Ovary (tissue), 9 donors: ENCODE measurements around the gene CBY1. TPM values are rescaled to one million over a fixed set of nuclear protein-coding genes. Genes with fewer than 3 reads are reported as not detected.

Source experiments
- DNase-seq, 5 donors: peaks; one replicate each; pipeline ENCODE4 v3.0.0-alpha.2; 2019 to 2020
- H3K27ac ChIP-seq, 2 donors: fragments of 200-600 bp; one replicate each; pipeline versions ENCODE4 v1.5.1 to v1.8.0; 2019 to 2022
- H3K27me3 ChIP-seq: fragments of 200-600 bp; one replicate; pipeline ENCODE4 v1.8.0; 2022
- H3K36me3 ChIP-seq: fragments of 200-600 bp; sonication (generic); one replicate; pipeline ENCODE4 v1.5.1; 2019
- H3K4me1 ChIP-seq: one replicate; pipeline ENCODE4 v1.8.1; 2013; ENCODE audit warnings: mild to moderate bottlenecking, moderate library complexity; ENCODE audit not compliant: insufficient read depth
- H3K4me3 ChIP-seq: fragments of 200-600 bp; sonication (generic); one replicate; pipeline ENCODE4 v1.5.1; 2017
- H3K9me3 ChIP-seq, 2 donors: fragments of 200-600 bp in 1 of 2; sonication (generic) in 1 of 2; one replicate each; pipeline versions ENCODE4 v1.5.1 to v1.8.1; 2013 to 2019; ENCODE audit warnings: mild to moderate bottlenecking in 1 of 2, moderate library complexity in 1 of 2
- EP300 ChIP-seq: sonication (generic); formaldehyde crosslinking; IDR thresholded peaks from one replicate; pipeline ENCODE4 v1.6.1; 2017; ENCODE audit warnings: antibody characterized with exemption
- POLR2A ChIP-seq: fragments of 450-650 bp; IDR thresholded peaks from one replicate; pipeline ENCODE4 v1.6.1; 2017; ENCODE audit warnings: antibody characterized with exemption, mild to moderate bottlenecking, moderate library complexity
- WGBS, 3 donors: extraction: QIAGEN DNeasy Blood & Tissue Kit in 1 of 3; methylation state at CpG; one replicate each; pipeline versions ENCODE4 v1.1.5 to v1.1.7; 2013 to 2017; 5-methylcytosine and 5-hydroxymethylcytosine counted together
- intact Hi-C, 4 donors: fragments of 100-400 bp; cut with DNase I; formaldehyde crosslinking; loops; one replicate each; pipeline versions ENCODE4 v1.11.0 to v1.15.1; 2022 to 2023
- polyA plus RNA-seq, 2 donors: library from polyadenylated mRNA; stranded (reverse); fragments of 200-250 nt in 1 of 2; fragments of 350-450 nt in 1 of 2; fragmentation: Illumina TruSeq in 1 of 2; extraction: RNeasy Lipid Tissue Mini Kit (QIAGEN cat#74804) in 1 of 2; gene quantifications; one replicate each; pipeline ENCODE4 v1.2.3, GENCODE V29; 2013 to 2014
- total RNA-seq, 7 donors: library from RNA; depleted of rRNA in 2 of 7; stranded (reverse); fragments of >200 nt in 2 of 7; fragmentation: NEBNext Ultra II Directional in 3 of 7; extraction: Animal tissue kit (Norgen Biotek cat#: 25700) in 3 of 7; gene quantifications; one replicate each; pipeline versions ENCODE4 v1.1.0 to v1.2.4, GENCODE V29; 2016 to 2023
- TF ChIP-seq, protein P1 (sequence below), 3 donors: fragments of 450-650 bp in 2 of 3; fragments of 200-600 bp in 1 of 3; IDR thresholded peaks; one replicate each; pipeline versions ENCODE4 v1.5.1 to v1.8.0; 2016 to 2022; ENCODE audit warnings: antibody characterized with exemption in 3 of 3, mild to moderate bottlenecking in 1 of 3
- donor health status: DM: no; HTN: no; CAD: no; lungs with moderate emphysema.
- donor health status: DM: no; HTN: no; CAD: no.
- donor health status: Bipolar disorder and iron deficiency.
- donor health status: DM: yes; HTN: yes; CAD: no.
- donor health status: DM: no; HTN: no; CAD: no.
- donor health status: DM: yes; HTN: yes; CAD: no.

CBY1 gene
- total and polyA plus RNA-seq, 9 donors = 15.5 to 84.0 (median 40.5) TPM

DNA sequence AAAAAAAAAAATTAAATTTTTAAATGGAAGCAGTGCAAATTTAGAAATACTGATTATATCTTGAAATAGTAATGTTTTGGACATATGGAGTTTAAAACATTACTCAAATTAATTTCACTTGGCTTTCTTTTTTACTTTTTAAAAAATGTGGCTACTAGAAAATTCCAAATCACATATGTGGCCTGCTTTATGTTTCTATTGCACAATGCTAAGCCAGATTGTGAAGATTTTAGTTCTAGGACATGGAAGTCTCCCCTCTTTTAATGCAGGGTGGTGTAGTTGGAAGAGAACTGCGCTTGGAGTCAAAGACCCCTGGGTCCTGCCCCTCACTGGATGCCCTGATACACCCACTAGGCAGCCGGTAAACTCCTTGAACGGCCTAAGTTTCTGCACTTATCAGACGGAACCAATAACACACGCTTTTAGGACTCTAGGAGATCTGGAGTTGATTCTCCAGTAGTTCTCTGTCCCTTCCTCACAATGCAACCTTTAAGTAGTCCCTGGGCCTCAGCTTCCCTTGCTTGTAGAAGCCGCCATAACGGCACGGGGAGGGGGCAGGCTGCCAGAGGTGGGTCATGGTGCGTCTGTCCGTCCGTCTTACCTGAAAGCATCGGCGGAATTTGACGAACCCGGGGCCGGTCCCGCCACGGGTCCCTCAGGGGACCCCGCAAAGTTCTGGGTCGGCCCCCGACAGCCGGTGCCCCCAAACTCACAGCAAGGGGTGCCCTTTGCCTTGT lies 751 bp upstream of the CBY1 start:
- Histone ChIP-seq H3K4me3 (peak overlapping the region; percentile 91), H3K36me3 (no peaks in the 10 kb centered on the region), H3K27ac (peak overlapping the region; percentile 61 to 88), H3K9me3 (no peaks in the 10 kb centered on the region), H3K4me1 (peaks cover 5% of the 10 kb centered on the region), H3K27me3 (no peaks in the 10 kb centered on the region)
- WGBS, 3 donors = 3 to 6% (median 3%) methylated on average over 21 to 22 of the region's 22 CpGs
- TF ChIP-seq EP300 (no peak), POLR2A (no peak)
- TF ChIP-seq, protein P1, sequence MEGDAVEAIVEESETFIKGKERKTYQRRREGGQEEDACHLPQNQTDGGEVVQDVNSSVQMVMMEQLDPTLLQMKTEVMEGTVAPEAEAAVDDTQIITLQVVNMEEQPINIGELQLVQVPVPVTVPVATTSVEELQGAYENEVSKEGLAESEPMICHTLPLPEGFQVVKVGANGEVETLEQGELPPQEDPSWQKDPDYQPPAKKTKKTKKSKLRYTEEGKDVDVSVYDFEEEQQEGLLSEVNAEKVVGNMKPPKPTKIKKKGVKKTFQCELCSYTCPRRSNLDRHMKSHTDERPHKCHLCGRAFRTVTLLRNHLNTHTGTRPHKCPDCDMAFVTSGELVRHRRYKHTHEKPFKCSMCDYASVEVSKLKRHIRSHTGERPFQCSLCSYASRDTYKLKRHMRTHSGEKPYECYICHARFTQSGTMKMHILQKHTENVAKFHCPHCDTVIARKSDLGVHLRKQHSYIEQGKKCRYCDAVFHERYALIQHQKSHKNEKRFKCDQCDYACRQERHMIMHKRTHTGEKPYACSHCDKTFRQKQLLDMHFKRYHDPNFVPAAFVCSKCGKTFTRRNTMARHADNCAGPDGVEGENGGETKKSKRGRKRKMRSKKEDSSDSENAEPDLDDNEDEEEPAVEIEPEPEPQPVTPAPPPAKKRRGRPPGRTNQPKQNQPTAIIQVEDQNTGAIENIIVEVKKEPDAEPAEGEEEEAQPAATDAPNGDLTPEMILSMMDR (IDR thresholded peaks at IDR 0.05) = no peak
- intact Hi-C loops = no loop called here
- DNase-seq = peak in 1 of 5 donors; percentile 28

DNA sequence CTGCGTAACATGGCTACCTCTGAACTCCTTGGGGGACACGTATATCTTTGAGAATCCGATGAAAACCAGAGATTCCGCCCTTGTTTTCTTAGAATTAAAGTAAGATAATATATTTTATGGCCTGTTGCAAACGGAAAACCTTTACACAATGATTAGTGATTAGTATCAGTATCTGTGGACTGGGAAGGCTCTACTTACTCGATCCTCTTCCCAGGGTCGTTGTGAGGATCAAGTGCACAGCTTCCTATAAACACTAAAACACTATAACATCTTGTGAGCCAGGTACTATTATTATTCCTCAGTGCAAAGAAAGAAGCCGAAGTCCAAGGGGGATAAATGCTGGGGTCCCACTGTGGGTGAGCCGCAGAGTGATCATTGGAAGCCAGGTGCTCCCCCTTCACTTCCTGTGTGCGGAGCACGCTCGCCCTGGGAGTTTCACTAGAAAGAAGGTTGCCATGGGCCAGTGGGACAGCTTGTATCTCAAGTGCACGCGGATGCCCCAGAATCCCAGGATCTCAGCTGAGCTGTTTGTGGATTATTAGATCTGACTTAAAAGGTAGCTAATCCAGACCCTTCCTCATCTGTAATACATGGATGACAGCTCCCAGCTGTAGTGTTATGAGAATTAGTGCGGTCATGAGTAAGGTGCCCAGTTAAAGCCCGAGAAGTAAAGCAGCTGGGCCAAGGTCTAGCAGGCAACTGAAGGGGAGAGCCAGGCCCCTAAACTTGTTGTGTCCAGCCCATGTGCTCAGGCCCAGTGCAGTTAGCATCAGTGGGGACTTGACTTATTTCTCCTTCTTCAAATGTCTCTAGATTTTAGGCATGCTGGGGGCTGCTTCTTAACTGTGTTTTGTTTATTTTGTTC lies 839 bp downstream of the CBY1 start:
- Histone ChIP-seq H3K9me3 (no peaks in the 10 kb centered on the region), H3K4me3 (peak overlapping the region; percentile 91), H3K27me3 (no peaks in the 10 kb centered on the region), H3K36me3 (no peaks in the 10 kb centered on the region), H3K4me1 (peaks cover 5% of the 10 kb centered on the region), H3K27ac (peak overlapping the region in 1 of 2 donors; percentile 88)
- intact Hi-C loops = no loop called here
- 4 to 6% (median 5%) methylated on average over 16 of the region's 16 CpGs for WGBS, 3 donors
- TF ChIP-seq EP300 (no peak), POLR2A (no peak)
- TF ChIP-seq, protein P1 (IDR thresholded peaks at IDR 0.05) = no peak
- DNase-seq = peak in 1 of 5 donors; percentile 38

DNA sequence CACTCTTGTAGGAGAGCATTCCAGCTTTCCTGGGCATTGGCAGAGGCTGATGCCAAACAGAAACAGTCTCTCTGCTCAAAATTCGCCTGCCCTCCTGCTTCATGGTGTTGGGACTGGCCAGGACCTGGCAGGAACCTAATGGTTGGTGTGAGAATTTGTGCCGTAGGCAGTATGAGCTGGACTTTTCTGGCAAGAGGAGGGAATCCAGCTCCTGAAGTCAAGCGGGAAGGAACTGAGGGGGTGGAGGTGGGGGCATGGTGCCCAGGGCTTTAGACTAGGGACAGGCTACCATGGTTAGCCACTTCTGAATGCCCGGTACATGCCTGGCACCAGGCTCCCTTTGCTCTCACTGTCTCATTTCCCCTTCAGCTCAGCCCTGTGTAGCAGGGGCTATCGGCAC lies 18.4 kb downstream of the CBY1 start:
- Histone ChIP-seq H3K27ac (no peak overlapping the region), H3K36me3 (no peaks in the 10 kb centered on the region), H3K9me3 (no peaks in the 10 kb centered on the region), H3K4me1 (no peaks in the 10 kb centered on the region), H3K4me3 (no peak overlapping the region), H3K27me3 (no peaks in the 10 kb centered on the region)
- intact Hi-C loops = no loop called here
- TF ChIP-seq, protein P1 (IDR thresholded peaks at IDR 0.05) = no peak
- no peak for TF ChIP-seq POLR2A
- 63 to 73% (median 71%) methylated on average over 5 of the region's 5 CpGs for WGBS, 3 donors
- no peak for DNase-seq

- no peak for DNase-seq
- Histone ChIP-seq H3K4me1 (no peaks in the 10 kb centered on the region), H3K4me3 (no peak overlapping the region), H3K9me3 (no peaks in the 10 kb centered on the region), H3K36me3 (no peaks in the 10 kb centered on the region), H3K27me3 (no peaks in the 10 kb centered on the region), H3K27ac (no peak overlapping the region)
- intact Hi-C loops = no loop called here
- TF ChIP-seq, protein P1 (IDR thresholded peaks at IDR 0.05) = no peak
- TF ChIP-seq EP300 (no peak), POLR2A (no peak)
- WGBS, 3 donors = 94 to 97% (median 94%) methylated on average over 3 of the region's 3 CpGs
These were observed 19.4 kb downstream of the CBY1 start for GRCh38 chr22:38675833-38676232.
